Hepatocyte (in vitro differentiated cells): ENCODE measurements around the gene EXOC4. TPM values are rescaled to one million over a fixed set of nuclear protein-coding genes. Genes with fewer than 3 reads are reported as not detected.

Source experiments
- DNase-seq: peaks from one replicate; pipeline ENCODE4 v3.0.0-alpha.2; 2016; ENCODE audit warnings: low spot score
- H2AFZ ChIP-seq: fragments of 200-600 bp; sonication (generic); 2 replicates; pipeline ENCODE4 v1.6.0; 2016; ENCODE audit warnings: antibody characterized with exemption, mild to moderate bottlenecking
- H3K27ac ChIP-seq: fragments of 200-600 bp; sonication (generic); 2 replicates; pipeline ENCODE4 v1.5.1; 2016; ENCODE audit warnings: mild to moderate bottlenecking
- H3K27me3 ChIP-seq: fragments of 200-600 bp; sonication (generic); 2 replicates; pipeline ENCODE4 v1.6.1; 2016
- H3K36me3 ChIP-seq: fragments of 200-600 bp; sonication (generic); replicated peaks from 2 replicates; pipeline ENCODE4 v1.5.1; 2016; ENCODE audit warnings: low read depth; ENCODE audit not compliant: insufficient read depth
- H3K4me1 ChIP-seq: fragments of 200-600 bp; sonication (generic); 2 replicates; pipeline ENCODE4 v1.5.1; 2016; ENCODE audit warnings: mild to moderate bottlenecking, moderate library complexity; ENCODE audit not compliant: insufficient read depth
- H3K4me2 ChIP-seq: fragments of 200-600 bp; sonication (generic); 2 replicates; pipeline ENCODE4 v1.6.0; 2016
- H3K4me3 ChIP-seq: fragments of 200-600 bp; sonication (generic); 2 replicates; pipeline ENCODE4 v1.5.1; 2016; ENCODE audit warnings: mild to moderate bottlenecking
- H3K79me2 ChIP-seq: fragments of 200-600 bp; sonication (generic); 2 replicates; pipeline ENCODE4 v1.6.0; 2017; ENCODE audit warnings: mild to moderate bottlenecking
- H3K9me2 ChIP-seq: fragments of 200-600 bp; sonication (generic); replicated peaks from 2 replicates; pipeline ENCODE4 v1.6.0; 2017; ENCODE audit warnings: mild to moderate bottlenecking; ENCODE audit not compliant: insufficient read depth
- H3K9me3 ChIP-seq: fragments of 200-600 bp; sonication (generic); 2 replicates; pipeline ENCODE4 v1.5.1; 2016; ENCODE audit warnings: low read depth, mild to moderate bottlenecking
- H4K20me1 ChIP-seq: fragments of 200-600 bp; sonication (generic); 2 replicates; pipeline ENCODE4 v1.6.0; 2016; ENCODE audit warnings: mild to moderate bottlenecking; ENCODE audit not compliant: insufficient read depth, poor library complexity, severe bottlenecking
- EZH2 ChIP-seq: fragments of 200-600 bp; sonication (generic); IDR thresholded peaks from 2 replicates; pipeline ENCODE4 v1.6.1; 2016; ENCODE audit warnings: antibody characterized with exemption, mild to moderate bottlenecking, borderline replicate concordance
- EZH2phosphoT487 ChIP-seq: fragments of 200-600 bp; sonication (generic); IDR thresholded peaks from one replicate; pipeline ENCODE4 v1.6.1; 2018; ENCODE audit warnings: antibody characterized with exemption, mild to moderate bottlenecking, low read depth, moderate library complexity; ENCODE audit not compliant: unreplicated experiment, severe bottlenecking
- WGBS: methylation state at CpG from one replicate; pipeline ENCODE4 v1.1.6; 2016; ENCODE audit warnings: low lambda C conversion rate; ENCODE audit errors: missing lambda C conversion rate; 5-methylcytosine and 5-hydroxymethylcytosine counted together
- polyA plus RNA-seq: library from polyadenylated mRNA; unstranded; fragments of >200 nt; fragmentation: Nextera tagmentation; extraction: Ambion mirVana; gene quantifications from 2 replicates; pipeline ENCODE4 v1.2.1, GENCODE V29; 2016
- total RNA-seq: library from RNA; depleted of rRNA; stranded (reverse); fragments of >200 nt; gene quantifications from 2 replicates; pipeline ENCODE4 v1.2.3, GENCODE V29; 2014
- TF ChIP-seq, protein P1 (sequence below): fragments of 200-600 bp; sonication (generic); IDR thresholded peaks from 2 replicates; pipeline ENCODE4 v1.5.1; 2016; ENCODE audit warnings: antibody characterized with exemption, mild to moderate bottlenecking; ENCODE audit not compliant: poor library complexity

The EXOC4 gene
- total and polyA plus RNA-seq, 2 experiments from 2014 or later = 34.8 to 56.1 TPM

DNA sequence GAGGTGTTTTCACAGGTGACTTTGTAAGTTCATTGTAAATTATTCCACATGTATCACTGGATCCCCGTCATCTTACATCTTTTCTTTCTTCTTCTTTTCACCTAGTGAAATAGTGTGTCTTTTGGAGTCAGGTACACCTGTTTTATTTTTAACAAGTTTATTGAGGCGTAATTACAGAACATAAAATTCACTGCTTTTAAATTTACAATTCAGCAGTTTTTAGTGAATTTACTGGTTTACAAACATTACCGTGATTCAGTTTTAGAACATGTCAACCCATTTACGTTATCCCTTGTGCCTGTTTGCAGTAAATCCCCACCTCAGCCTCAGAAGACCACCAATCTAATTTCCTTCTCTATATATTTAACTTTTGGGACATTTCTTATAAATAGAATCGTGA is 256.9 kb downstream of the EXOC4 start:
- no peaks in the 10 kb centered on the region for H4K20me1 ChIP-seq
- H3K4me2 ChIP-seq = no peak overlapping the region
- H3K9me3 ChIP-seq = no peaks in the 10 kb centered on the region
- no peak overlapping the region for H3K4me3 ChIP-seq
- WGBS = 95% methylated on average over 5 of the region's 5 CpGs
- no peaks in the 10 kb centered on the region for H3K36me3 ChIP-seq
- no peak for TF ChIP-seq EZH2phosphoT487
- TF ChIP-seq, protein P1, sequence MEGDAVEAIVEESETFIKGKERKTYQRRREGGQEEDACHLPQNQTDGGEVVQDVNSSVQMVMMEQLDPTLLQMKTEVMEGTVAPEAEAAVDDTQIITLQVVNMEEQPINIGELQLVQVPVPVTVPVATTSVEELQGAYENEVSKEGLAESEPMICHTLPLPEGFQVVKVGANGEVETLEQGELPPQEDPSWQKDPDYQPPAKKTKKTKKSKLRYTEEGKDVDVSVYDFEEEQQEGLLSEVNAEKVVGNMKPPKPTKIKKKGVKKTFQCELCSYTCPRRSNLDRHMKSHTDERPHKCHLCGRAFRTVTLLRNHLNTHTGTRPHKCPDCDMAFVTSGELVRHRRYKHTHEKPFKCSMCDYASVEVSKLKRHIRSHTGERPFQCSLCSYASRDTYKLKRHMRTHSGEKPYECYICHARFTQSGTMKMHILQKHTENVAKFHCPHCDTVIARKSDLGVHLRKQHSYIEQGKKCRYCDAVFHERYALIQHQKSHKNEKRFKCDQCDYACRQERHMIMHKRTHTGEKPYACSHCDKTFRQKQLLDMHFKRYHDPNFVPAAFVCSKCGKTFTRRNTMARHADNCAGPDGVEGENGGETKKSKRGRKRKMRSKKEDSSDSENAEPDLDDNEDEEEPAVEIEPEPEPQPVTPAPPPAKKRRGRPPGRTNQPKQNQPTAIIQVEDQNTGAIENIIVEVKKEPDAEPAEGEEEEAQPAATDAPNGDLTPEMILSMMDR = no peak
- TF ChIP-seq EZH2 = no peak
- no peaks in the 10 kb centered on the region for H3K79me2 ChIP-seq
- DNase-seq = no peak
- no peaks in the 10 kb centered on the region for H3K4me1 ChIP-seq
- no peak overlapping the region for H3K27ac ChIP-seq
- H3K27me3 ChIP-seq = no peaks in the 10 kb centered on the region
- no peaks in the 10 kb centered on the region for H3K9me2 ChIP-seq
- H2AFZ ChIP-seq = no peak overlapping the region

DNA sequence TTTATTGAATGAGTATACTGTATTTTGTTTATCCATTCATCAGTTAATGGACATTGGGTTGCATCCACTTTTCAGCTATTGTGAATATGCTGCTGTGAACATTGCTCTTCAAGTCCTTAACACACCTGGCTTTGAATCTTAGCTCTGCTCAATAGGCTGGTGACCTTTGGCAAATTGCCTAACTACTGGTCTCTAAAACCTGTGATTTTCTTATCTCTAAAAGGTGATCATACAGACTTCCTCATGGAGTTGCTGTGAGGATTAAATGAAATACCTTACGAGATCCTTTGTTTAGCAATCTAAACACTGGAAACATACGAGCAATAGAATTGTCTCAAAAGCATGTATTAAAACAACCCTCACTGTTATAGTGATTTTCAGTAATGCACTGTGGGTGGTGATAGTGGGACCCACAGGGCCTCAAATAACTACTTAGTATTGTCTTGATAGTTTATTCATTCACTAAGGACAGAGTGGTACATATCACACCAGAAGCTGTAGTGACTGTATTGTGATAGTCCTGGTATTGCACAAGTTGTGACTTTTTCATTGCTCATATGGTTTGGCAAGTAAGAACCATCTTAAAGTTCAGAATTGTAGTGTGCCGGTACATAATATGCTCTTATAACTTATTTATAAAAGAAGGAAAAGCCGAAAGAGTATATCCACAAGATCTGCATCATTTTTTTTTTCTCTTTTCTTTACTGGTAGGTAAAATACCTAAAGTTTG is 257.6 kb downstream of the EXOC4 start:
- no peaks in the 10 kb centered on the region for H3K27me3 ChIP-seq
- H3K9me3 ChIP-seq = no peaks in the 10 kb centered on the region
- TF ChIP-seq, protein P1 = no peak
- TF ChIP-seq EZH2 (no peak), EZH2phosphoT487 (no peak)
- H3K4me1 ChIP-seq = no peaks in the 10 kb centered on the region
- WGBS = 78% methylated on average over 4 of the region's 4 CpGs
- H3K4me3 ChIP-seq = no peak overlapping the region
- no peaks in the 10 kb centered on the region for H3K79me2 ChIP-seq
- no peak overlapping the region for H2AFZ ChIP-seq
- no peaks in the 10 kb centered on the region for H4K20me1 ChIP-seq
- H3K4me2 ChIP-seq = no peak overlapping the region
- peak overlapping the region; percentile 23 for H3K27ac ChIP-seq
- H3K36me3 ChIP-seq = no peaks in the 10 kb centered on the region
- H3K9me2 ChIP-seq = no peaks in the 10 kb centered on the region
- DNase-seq = peak; percentile 57

DNA sequence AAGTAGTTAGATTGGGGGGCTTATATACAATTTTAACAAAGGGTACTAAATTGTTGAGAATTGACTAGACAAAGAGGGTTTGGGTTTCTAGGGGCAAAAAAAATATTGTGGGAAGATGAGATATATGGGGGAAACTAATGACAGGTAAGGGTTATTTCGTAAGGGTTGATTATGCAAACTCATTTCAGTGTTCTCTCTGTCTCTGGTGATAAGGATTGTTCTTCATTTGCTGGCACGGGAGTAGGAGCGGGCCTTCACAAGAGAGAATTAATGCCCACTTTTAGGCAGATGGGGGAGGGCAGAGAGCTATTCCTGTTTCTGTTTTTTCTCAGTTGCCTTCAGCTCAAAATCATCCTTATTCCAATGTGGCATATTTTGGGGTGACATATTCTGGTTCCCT is 258.4 kb downstream of the EXOC4 start:
- no peak overlapping the region for H3K27ac ChIP-seq
- 87% methylated on average over 3 of the region's 3 CpGs for WGBS
- H3K9me3 ChIP-seq = no peaks in the 10 kb centered on the region
- TF ChIP-seq, protein P1 = no peak
- TF ChIP-seq EZH2 = no peak
- no peak overlapping the region for H3K4me3 ChIP-seq
- H3K36me3 ChIP-seq = no peaks in the 10 kb centered on the region
- H3K4me2 ChIP-seq = no peak overlapping the region
- H3K27me3 ChIP-seq = no peaks in the 10 kb centered on the region
- no peak overlapping the region for H2AFZ ChIP-seq
- H4K20me1 ChIP-seq = no peaks in the 10 kb centered on the region
- no peak for DNase-seq
- H3K4me1 ChIP-seq = no peaks in the 10 kb centered on the region
- no peaks in the 10 kb centered on the region for H3K79me2 ChIP-seq
- H3K9me2 ChIP-seq = no peaks in the 10 kb centered on the region

DNA sequence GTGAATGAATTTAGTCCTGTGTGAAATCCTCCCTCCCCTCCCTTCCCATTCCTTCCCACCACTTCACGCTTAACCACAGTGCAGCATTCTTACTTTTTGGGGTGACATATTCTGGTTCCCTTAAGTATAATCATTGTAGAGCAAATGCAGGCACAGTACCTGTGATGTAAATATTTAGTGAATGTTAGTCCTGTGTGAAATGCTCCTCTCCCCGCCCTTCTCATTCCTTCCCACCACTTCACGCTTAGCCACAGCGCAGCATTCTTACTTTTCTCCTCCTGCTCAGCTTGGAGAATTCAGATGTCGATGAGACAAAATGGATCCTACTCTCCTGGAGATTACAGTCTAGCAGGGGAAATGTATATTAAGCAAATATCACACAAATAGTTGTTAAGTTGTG is 258.8 kb downstream of the EXOC4 start:
- Histone ChIP-seq H3K9me3 (no peaks in the 10 kb centered on the region), H3K27me3 (no peaks in the 10 kb centered on the region), H3K36me3 (no peaks in the 10 kb centered on the region), H3K9me2 (no peaks in the 10 kb centered on the region), H3K4me1 (no peaks in the 10 kb centered on the region), H2AFZ (no peak overlapping the region), H3K79me2 (no peaks in the 10 kb centered on the region), H3K4me2 (no peak overlapping the region), H4K20me1 (no peaks in the 10 kb centered on the region), H3K4me3 (no peak overlapping the region), H3K27ac (no peak overlapping the region)
- DNase-seq = no peak
- TF ChIP-seq EZH2phosphoT487 = no peak
- no peak for TF ChIP-seq EZH2
- TF ChIP-seq, protein P1 = no peak
- WGBS = 97% methylated on average over 5 of the region's 5 CpGs
